Loucy (cell line): ENCODE data around the gene HMOX2.

Source experiments
- H2AFZ ChIP-seq: fragments of 200-600 bp; sonication (generic); 2 replicates; pipeline ENCODE4 v1.6.0; 2016; ENCODE audit warnings: antibody characterized with exemption, mild to moderate bottlenecking, low read length, moderate library complexity
- H3F3A ChIP-seq: fragments of 200-600 bp; 2 replicates; pipeline ENCODE4 v1.6.0; 2016; ENCODE audit warnings: antibody characterized with exemption, low read depth, mild to moderate bottlenecking
- H3K27me3 ChIP-seq: fragments of 200-600 bp; sonication (generic); 2 replicates; pipeline ENCODE4 v1.6.1; 2014; ENCODE audit warnings: low read length, mild to moderate bottlenecking; ENCODE audit not compliant: insufficient read depth, poor library complexity, severe bottlenecking
- H3K36me3 ChIP-seq: fragments of 200-600 bp; sonication (generic); 2 replicates; pipeline ENCODE4 v1.6.1; 2016; ENCODE audit warnings: low read length; ENCODE audit not compliant: insufficient read depth
- H3K4me1 ChIP-seq: fragments of 200-600 bp; sonication (generic); 2 replicates; pipeline ENCODE4 v1.5.1; 2014; ENCODE audit warnings: low read length, mild to moderate bottlenecking; ENCODE audit not compliant: insufficient read depth, poor library complexity, severe bottlenecking
- H3K4me2 ChIP-seq: fragments of 200-600 bp; sonication (generic); 2 replicates; pipeline ENCODE4 v1.6.0; 2014; ENCODE audit warnings: antibody characterized with exemption, low read length, low read depth, mild to moderate bottlenecking; ENCODE audit not compliant: poor library complexity, severe bottlenecking
- H3K4me3 ChIP-seq: fragments of 200-600 bp; sonication (generic); 2 replicates; pipeline ENCODE4 v1.5.1; 2014; ENCODE audit warnings: low read length, mild to moderate bottlenecking, mixed read lengths; ENCODE audit not compliant: poor library complexity, severe bottlenecking
- H3K79me2 ChIP-seq: fragments of 200-600 bp; sonication (generic); 2 replicates; pipeline ENCODE4 v1.6.1; 2014; ENCODE audit warnings: low read length; ENCODE audit not compliant: insufficient read depth
- H3K9ac ChIP-seq: fragments of 200-600 bp; sonication (generic); 2 replicates; pipeline ENCODE4 v1.6.0; 2014; ENCODE audit warnings: mild to moderate bottlenecking, low read depth, low read length, moderate library complexity; ENCODE audit not compliant: poor library complexity, severe bottlenecking
- H3K9me2 ChIP-seq: fragments of 200-600 bp; sonication (generic); replicated peaks from 2 replicates; pipeline ENCODE4 v1.6.1; 2016; ENCODE audit warnings: low read depth, low read length, mixed read lengths
- H3K9me3 ChIP-seq: fragments of 200-600 bp; sonication (generic); 2 replicates; pipeline ENCODE4 v1.6.1; 2014; ENCODE audit warnings: mild to moderate bottlenecking, antibody characterized with exemption, low read length, low read depth; ENCODE audit not compliant: insufficient read depth
- H4K20me1 ChIP-seq: fragments of 200-600 bp; sonication (generic); 2 replicates; pipeline ENCODE4 v1.6.0; 2014; ENCODE audit warnings: antibody characterized with exemption, low read length, mild to moderate bottlenecking; ENCODE audit not compliant: insufficient read depth, poor library complexity, severe bottlenecking
- CTCF ChIP-seq: fragments of 200-600 bp; sonication (generic); conservative IDR thresholded peaks from 2 replicates; pipeline ENCODE4 v1.5.1; 2014; ENCODE audit warnings: mild to moderate bottlenecking, antibody characterized with exemption, low read length
- EZH2phosphoT487 ChIP-seq: fragments of 200-600 bp; IDR thresholded peaks from 2 replicates; pipeline ENCODE4 v1.6.1; 2018; ENCODE audit warnings: antibody characterized with exemption, mild to moderate bottlenecking, moderate library complexity, borderline replicate concordance

Gene HMOX2

DNA sequence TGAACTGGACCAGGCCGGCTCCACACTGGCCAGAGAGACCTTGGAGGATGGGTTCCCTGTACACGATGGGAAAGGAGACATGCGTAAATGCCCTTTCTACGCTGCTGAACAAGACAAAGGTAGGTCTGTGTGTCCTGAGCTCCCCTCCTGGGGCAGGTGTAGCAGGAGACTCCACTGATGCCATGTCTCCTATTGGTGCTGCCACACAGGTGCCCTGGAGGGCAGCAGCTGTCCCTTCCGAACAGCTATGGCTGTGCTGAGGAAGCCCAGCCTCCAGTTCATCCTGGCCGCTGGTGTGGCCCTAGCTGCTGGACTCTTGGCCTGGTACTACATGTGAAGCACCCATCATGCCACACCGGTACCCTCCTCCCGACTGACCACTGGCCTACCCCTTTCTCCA is 33.2 kb downstream of the HMOX2 start:
- peaks cover 5% of the 10 kb centered on the region for H3K4me1 ChIP-seq
- H3K9ac ChIP-seq: no peak overlapping the region
- no peaks in the 10 kb centered on the region for H4K20me1 ChIP-seq
- peaks cover 27% of the 10 kb centered on the region; the same call in 1 of the 2 replicates for H3K36me3 ChIP-seq
- H3K27me3 ChIP-seq: no peaks in the 10 kb centered on the region
- no peak overlapping the region for H3K4me2 ChIP-seq
- peaks cover 5% of the 10 kb centered on the region; the same call in 1 of the 2 replicates for H3K79me2 ChIP-seq
- TF ChIP-seq CTCF: no peak
- TF ChIP-seq EZH2phosphoT487: no peak
- H3F3A ChIP-seq: no peaks in the 10 kb centered on the region
- H2AFZ ChIP-seq: no peak overlapping the region
- H3K4me3 ChIP-seq: no peak overlapping the region
- no peaks in the 10 kb centered on the region for H3K9me3 ChIP-seq
- no peaks in the 10 kb centered on the region for H3K9me2 ChIP-seq

- Histone ChIP-seq H3K9ac (no peak overlapping the region), H3K9me2 (no peaks in the 10 kb centered on the region), H3K4me3 (no peak overlapping the region), H3K4me1 (peaks cover 12% of the 10 kb centered on the region), H3K4me2 (no peak overlapping the region), H3K27me3 (no peaks in the 10 kb centered on the region), H3K9me3 (no peaks in the 10 kb centered on the region), H3F3A (no peaks in the 10 kb centered on the region), H2AFZ (no peak overlapping the region), H4K20me1 (no peaks in the 10 kb centered on the region), H3K79me2 (peaks cover 5% of the 10 kb centered on the region; the same call in 1 of the 2 replicates), H3K36me3 (peaks cover 27% of the 10 kb centered on the region; the same call in 1 of the 2 replicates)
- no peak for TF ChIP-seq CTCF
- TF ChIP-seq EZH2phosphoT487: no peak
Measured at GRCh38 chr16:4510131-4510530, 33.9 kb downstream of the HMOX2 start.

GRCh38 chr16:4510747-4511426 is 34.7 kb downstream of the HMOX2 start:
- Histone ChIP-seq H3K27me3 (no peaks in the 10 kb centered on the region), H3K4me1 (peaks cover 18% of the 10 kb centered on the region), H3K79me2 (peaks cover 5% of the 10 kb centered on the region; the same call in 1 of the 2 replicates), H3K9ac (no peak overlapping the region), H3K4me3 (no peak overlapping the region), H4K20me1 (no peaks in the 10 kb centered on the region), H3K9me2 (no peaks in the 10 kb centered on the region), H3K4me2 (no peak overlapping the region), H2AFZ (no peak overlapping the region), H3K36me3 (peaks cover 27% of the 10 kb centered on the region; the same call in 1 of the 2 replicates), H3K9me3 (no peaks in the 10 kb centered on the region), H3F3A (no peaks in the 10 kb centered on the region)
- no peak for TF ChIP-seq EZH2phosphoT487
- TF ChIP-seq CTCF: no peak
